ENCODE results near the gene ZNF568.

ZNF568 gene

GRCh38 chr19:36915992-36916830 is at the start of gene ZNF568, which contains the start of gene ZNF829:
Gene ZNF568 (plus strand): TSS chr19:36916332. CDS start chr19:36922771, 6,439 bp downstream.
Gene ZNF829 (minus strand): TSS chr19:36916291. CDS start chr19:36915167, 1,124 bp downstream.
- peak; percentile 56 for TF ChIP-seq POLR2A (IDR thresholded peaks at IDR 0.05; ENCODE audit: low read length)
- no peak for TF ChIP-seq GATA1 (IDR thresholded peaks at IDR 0.05; ENCODE audit: low read depth, low read length)
- peak; percentile 94 to 97 for DNase-seq

GRCh38 chr19:36876993-36877938 is 38.9 kb upstream of the ZNF568 start:
- TF ChIP-seq GATA1 (IDR thresholded peaks at IDR 0.05; ENCODE audit: low read depth, low read length) (no peak), POLR2A (IDR thresholded peaks at IDR 0.05; ENCODE audit: low read length) (no peak)
- DNase-seq, result peak in 1 of 2 experiments; percentile 4

GRCh38 chr19:36891768-36892357 is 24.3 kb upstream of the ZNF568 start:
- no peak for TF ChIP-seq GATA1 (IDR thresholded peaks at IDR 0.05; ENCODE audit: low read depth, low read length)
- TF ChIP-seq POLR2A (IDR thresholded peaks at IDR 0.05; ENCODE audit: low read length), result no peak
- peak in 1 of 2 experiments; percentile 13 for DNase-seq

- TF ChIP-seq GATA1 (IDR thresholded peaks at IDR 0.05; ENCODE audit: low read depth, low read length) (no peak), POLR2A (IDR thresholded peaks at IDR 0.05; ENCODE audit: low read length) (no peak)
- DNase-seq, result no peak
Observed at GRCh38 chr19:36894849-36895383, 21.2 kb upstream of the ZNF568 start.

- DNase-seq, result no peak
- TF ChIP-seq GATA1 (IDR thresholded peaks at IDR 0.05; ENCODE audit: low read depth, low read length) (no peak), POLR2A (IDR thresholded peaks at IDR 0.05; ENCODE audit: low read length) (no peak)
Observed at GRCh38 chr19:36898422-36898821, 17.7 kb upstream of the ZNF568 start.

- DNase-seq, result peak; percentile 51 to 52
- TF ChIP-seq POLR2A (IDR thresholded peaks at IDR 0.05; ENCODE audit: low read length) (no peak), GATA1 (IDR thresholded peaks at IDR 0.05; ENCODE audit: low read depth, low read length) (no peak)
Observed at GRCh38 chr19:36916991-36917390, 859 bp downstream of the ZNF568 start.

GRCh38 chr19:36918090-36918489 is 2.0 kb downstream of the ZNF568 start:
- TF ChIP-seq GATA1 (IDR thresholded peaks at IDR 0.05; ENCODE audit: low read depth, low read length) (no peak), POLR2A (IDR thresholded peaks at IDR 0.05; ENCODE audit: low read length) (no peak)
- no peak for DNase-seq

- no peak for DNase-seq
- TF ChIP-seq GATA1 (IDR thresholded peaks at IDR 0.05; ENCODE audit: low read depth, low read length), result no peak
- no peak for TF ChIP-seq POLR2A (IDR thresholded peaks at IDR 0.05; ENCODE audit: low read length)
Observed at GRCh38 chr19:36931684-36932083, 15.6 kb downstream of the ZNF568 start.

GRCh38 chr19:36939153-36939552 is 23.0 kb downstream of the ZNF568 start:
- TF ChIP-seq POLR2A (IDR thresholded peaks at IDR 0.05; ENCODE audit: low read length) (no peak), GATA1 (IDR thresholded peaks at IDR 0.05; ENCODE audit: low read depth, low read length) (no peak)
- DNase-seq, result no peak

- no peak for TF ChIP-seq POLR2A (IDR thresholded peaks at IDR 0.05; ENCODE audit: low read length)
- TF ChIP-seq GATA1 (IDR thresholded peaks at IDR 0.05; ENCODE audit: low read depth, low read length), result no peak
- DNase-seq, result no peak
Observed at GRCh38 chr19:36950335-36951119, 34.4 kb downstream of the ZNF568 start.

GRCh38 chr19:36962346-36962745 is 46.2 kb downstream of the ZNF568 start:
- TF ChIP-seq GATA1 (IDR thresholded peaks at IDR 0.05; ENCODE audit: low read depth, low read length), result no peak
- no peak for TF ChIP-seq POLR2A (IDR thresholded peaks at IDR 0.05; ENCODE audit: low read length)
- no peak for DNase-seq

GRCh38 chr19:36963280-36963679 is 47.1 kb downstream of the ZNF568 start:
- DNase-seq, result no peak
- no peak for TF ChIP-seq POLR2A (IDR thresholded peaks at IDR 0.05; ENCODE audit: low read length)
- TF ChIP-seq GATA1 (IDR thresholded peaks at IDR 0.05; ENCODE audit: low read depth, low read length), result no peak

- no peak for DNase-seq
- TF ChIP-seq GATA1 (IDR thresholded peaks at IDR 0.05; ENCODE audit: low read depth, low read length), result no peak
Observed at GRCh38 chr19:36972571-36972970, 56.4 kb downstream of the ZNF568 start.

All from erythroblast (primary cell).